ENCODE data around the gene DR1. TPM values are rescaled to one million over a fixed set of nuclear protein-coding genes. Genes with fewer than 3 reads are reported as not detected.
"Not testable (repeated sequence)": the region's sequence is repeated elsewhere in the genome, so short reads cannot be mapped to it uniquely, and the experiment has no call there.

DR1 gene
- total RNA-seq, 4 donors from 2014 or later = 26.9 to 62.7 (median 30.9) TPM

DNA sequence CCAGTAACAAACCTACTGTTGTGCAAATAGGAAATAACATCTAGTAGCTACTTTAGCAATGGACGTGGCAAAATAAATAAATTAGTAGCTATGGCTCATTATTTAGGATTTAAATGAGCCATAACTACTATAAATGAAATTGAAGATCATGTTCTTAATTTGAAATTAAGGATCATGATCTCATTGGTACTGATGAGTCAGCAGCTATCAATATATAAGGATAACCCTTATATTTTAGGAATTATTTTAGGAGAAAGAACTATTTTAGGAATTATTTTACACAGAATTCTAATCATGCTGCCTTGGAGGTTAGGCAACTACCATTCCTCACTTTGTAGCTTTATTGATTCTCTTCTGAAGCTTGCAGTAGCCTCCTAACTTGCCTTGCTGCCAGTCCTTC, 24.0 kb downstream of the DR1 start:
- no peak for DNase-seq
- Histone ChIP-seq H3K27ac (no peak overlapping the region), H3K4me3 (no peak overlapping the region), H3K27me3 (no peaks in the 10 kb centered on the region), H3K4me1 (no peaks in the 10 kb centered on the region), H3K36me3 (peaks cover 0 to 10% (median 0%) of the 10 kb centered on the region in 3 donors), H3K9me3 (no peaks in the 10 kb centered on the region)
- no peak for TF ChIP-seq POLR2A (IDR thresholded peaks at IDR 0.05)

DNA sequence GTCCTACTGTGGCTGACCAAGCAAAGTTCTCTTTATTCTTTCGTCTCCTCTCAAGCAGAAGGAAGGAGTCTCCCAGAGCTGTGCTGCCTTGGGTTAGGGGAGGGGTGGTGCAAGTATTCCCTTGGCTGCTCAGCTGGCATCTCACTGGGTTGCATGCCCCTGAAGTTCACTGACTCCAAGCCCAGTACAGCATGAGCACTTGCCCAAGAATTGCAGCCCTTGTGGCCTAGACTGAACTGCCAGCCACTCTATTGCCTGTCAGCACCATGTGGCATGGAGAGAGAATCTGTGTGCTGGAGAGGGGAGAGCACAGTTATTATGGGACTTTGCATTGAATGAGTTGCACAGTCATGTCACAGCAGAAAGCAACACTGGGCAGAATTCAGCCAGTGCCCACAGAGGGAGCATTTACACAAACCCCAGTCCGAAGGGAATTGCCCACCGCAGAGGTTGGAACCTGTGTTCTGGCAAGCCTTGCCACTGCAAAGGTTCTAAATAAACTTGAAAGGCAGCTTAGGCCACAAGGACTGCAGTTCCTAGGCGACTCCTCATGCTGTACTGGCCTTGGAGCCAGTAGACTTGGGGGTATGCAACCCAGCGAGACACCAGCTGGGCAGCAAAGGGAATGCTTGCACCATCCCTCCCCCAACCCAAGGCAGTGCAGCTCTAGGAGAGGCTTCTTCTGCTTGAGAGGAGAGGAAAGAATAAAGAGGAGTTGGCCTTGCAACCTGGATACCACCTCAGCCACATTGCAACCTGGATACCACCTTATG, 28.8 kb downstream of the DR1 start:
- no peak for TF ChIP-seq POLR2A (IDR thresholded peaks at IDR 0.05)
- TF ChIP-seq, protein P1, sequence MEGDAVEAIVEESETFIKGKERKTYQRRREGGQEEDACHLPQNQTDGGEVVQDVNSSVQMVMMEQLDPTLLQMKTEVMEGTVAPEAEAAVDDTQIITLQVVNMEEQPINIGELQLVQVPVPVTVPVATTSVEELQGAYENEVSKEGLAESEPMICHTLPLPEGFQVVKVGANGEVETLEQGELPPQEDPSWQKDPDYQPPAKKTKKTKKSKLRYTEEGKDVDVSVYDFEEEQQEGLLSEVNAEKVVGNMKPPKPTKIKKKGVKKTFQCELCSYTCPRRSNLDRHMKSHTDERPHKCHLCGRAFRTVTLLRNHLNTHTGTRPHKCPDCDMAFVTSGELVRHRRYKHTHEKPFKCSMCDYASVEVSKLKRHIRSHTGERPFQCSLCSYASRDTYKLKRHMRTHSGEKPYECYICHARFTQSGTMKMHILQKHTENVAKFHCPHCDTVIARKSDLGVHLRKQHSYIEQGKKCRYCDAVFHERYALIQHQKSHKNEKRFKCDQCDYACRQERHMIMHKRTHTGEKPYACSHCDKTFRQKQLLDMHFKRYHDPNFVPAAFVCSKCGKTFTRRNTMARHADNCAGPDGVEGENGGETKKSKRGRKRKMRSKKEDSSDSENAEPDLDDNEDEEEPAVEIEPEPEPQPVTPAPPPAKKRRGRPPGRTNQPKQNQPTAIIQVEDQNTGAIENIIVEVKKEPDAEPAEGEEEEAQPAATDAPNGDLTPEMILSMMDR (IDR thresholded peaks at IDR 0.05) = no peak
- H3K27ac ChIP-seq = no peak overlapping the region
- H3K9me3 ChIP-seq = peaks cover 0 to 5% (median 0%) of the 10 kb centered on the region in 4 donors
- no peak overlapping the region for H3K4me3 ChIP-seq
- no peaks in the 10 kb centered on the region for H3K4me1 ChIP-seq
- no peak for DNase-seq
- no peaks in the 10 kb centered on the region for H3K27me3 ChIP-seq
- H3K36me3 ChIP-seq = no peaks in the 10 kb centered on the region

DNA sequence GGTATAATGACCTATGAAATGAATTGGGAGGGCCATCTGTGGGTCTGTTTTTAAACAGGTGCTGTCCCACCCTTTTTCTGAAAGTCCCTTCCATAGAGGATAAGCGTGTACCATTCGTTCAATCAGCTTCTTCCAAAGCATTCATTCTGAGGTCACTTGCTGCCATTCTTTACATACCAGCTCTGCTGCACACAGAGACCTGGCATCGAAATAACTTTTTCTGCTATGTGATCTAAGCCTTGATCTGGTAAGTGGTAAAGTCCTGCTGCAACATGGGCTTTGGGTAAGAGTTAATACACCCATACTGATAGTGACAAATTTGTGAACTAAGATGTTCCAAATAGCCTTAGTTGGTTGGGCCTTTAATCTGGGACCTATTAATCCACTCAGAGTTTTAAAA, 38.9 kb downstream of the DR1 start:
- TF ChIP-seq, protein P1 (IDR thresholded peaks at IDR 0.05) = no peak
- no peak for TF ChIP-seq POLR2A (IDR thresholded peaks at IDR 0.05)

DNA sequence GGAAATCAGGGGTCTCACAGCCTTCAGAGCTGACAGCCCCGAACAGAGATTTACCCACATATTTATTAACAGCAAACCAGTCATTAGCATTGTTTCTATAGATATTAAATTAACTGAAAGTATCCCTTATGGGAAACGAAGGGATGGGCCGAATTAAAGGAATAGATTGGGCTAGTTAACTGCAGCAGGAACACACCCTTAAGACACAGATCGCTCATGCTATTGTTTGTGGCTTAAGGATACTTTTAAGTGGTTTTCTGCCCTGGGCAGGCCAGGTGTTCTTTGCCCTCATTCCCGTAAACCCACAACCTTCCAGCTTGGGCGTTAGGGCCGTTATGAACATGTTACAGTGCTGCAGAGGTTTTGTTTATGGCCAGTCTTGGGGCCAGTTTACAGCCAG, 40.6 kb downstream of the DR1 start:
- H3K9me3 ChIP-seq, H3K27me3 ChIP-seq, H3K4me1 ChIP-seq, H3K36me3 ChIP-seq, H3K4me3 ChIP-seq, DNase-seq, H3K27ac ChIP-seq: not testable (repeated sequence)

More for the DNA sequence above, 38.9 kb downstream of the DR1 start:
- H3K36me3 ChIP-seq = no peaks in the 10 kb centered on the region
- H3K4me3 ChIP-seq = no peak overlapping the region
- peaks cover 0 to 10% (median 3%) of the 10 kb centered on the region in 4 donors for H3K9me3 ChIP-seq
- no peak for DNase-seq
- H3K27me3 ChIP-seq = no peaks in the 10 kb centered on the region
- H3K27ac ChIP-seq = no peak overlapping the region
- no peaks in the 10 kb centered on the region for H3K4me1 ChIP-seq

DNA sequence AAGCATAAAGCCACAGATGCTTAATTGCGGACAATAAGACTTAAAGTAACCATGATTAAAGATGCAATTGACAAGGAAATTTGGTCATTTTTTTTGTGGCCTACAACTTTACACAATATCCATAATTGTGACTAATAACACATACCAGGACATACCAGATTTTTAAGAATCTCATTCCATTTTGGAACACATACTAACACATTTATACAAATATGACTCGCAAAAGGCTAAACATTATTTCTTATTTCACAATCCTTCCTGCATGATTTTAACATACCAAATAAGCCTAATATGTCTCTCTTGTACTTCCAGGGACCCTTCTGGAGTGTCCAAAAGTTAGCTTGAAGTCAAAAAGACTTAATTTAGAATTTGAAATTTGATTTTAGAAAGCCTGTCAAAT, 48.8 kb downstream of the DR1 start:
- DNase-seq = no peak
- H3K27me3 ChIP-seq = no peaks in the 10 kb centered on the region
- no peaks in the 10 kb centered on the region for H3K9me3 ChIP-seq
- no peaks in the 10 kb centered on the region for H3K36me3 ChIP-seq
- no peak overlapping the region for H3K27ac ChIP-seq
- TF ChIP-seq, protein P1 (IDR thresholded peaks at IDR 0.05) = no peak
- TF ChIP-seq POLR2A (IDR thresholded peaks at IDR 0.05) = no peak
- H3K4me3 ChIP-seq = no peak overlapping the region
- H3K4me1 ChIP-seq = no peaks in the 10 kb centered on the region

DNA sequence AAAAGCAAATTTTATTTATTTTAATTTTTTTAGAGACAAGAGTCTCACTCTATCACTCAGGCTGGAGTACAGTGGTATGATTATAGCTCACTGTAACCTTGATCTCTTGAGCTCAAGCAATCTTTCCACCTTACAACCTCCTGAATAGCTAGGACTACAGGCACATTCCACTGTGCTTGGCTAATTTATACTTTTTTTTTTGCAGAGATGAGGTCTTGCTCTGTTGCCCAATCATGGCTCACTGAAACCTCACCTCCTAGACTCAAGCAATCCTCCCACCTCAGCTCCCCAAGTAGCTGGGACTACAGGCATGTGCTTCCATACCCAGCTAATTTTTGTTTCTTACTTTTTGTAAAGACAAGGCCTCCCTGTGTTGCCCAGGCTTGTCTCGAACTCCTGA, 49.5 kb downstream of the DR1 start:
- H3K4me3 ChIP-seq = no peak overlapping the region
- H3K9me3 ChIP-seq = no peaks in the 10 kb centered on the region
- H3K27ac ChIP-seq = no peak overlapping the region
- H3K4me1 ChIP-seq = no peaks in the 10 kb centered on the region
- TF ChIP-seq POLR2A (IDR thresholded peaks at IDR 0.05) = no peak
- TF ChIP-seq, protein P1 (IDR thresholded peaks at IDR 0.05) = no peak
- no peak for DNase-seq
- H3K36me3 ChIP-seq = no peaks in the 10 kb centered on the region
- H3K27me3 ChIP-seq = no peaks in the 10 kb centered on the region

DNA sequence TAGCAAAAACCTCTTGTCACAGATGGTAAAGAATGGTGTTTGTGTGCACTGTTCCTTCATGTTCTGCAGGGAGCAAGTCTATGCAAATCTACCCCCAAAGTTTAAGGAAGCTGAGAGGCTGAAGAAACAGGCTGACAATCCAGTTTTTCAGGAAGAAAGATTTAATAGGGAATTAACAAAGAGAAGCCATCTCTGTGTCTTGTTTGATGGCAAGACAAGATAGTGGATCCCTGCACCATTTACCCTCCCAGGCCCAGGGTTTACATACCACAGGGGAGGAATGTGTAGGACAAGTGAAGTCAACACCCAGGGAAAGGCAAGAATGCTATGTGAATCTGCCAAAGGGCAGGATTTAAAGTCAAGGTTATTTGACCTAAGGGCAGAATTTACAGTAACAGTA, 54.1 kb downstream of the DR1 start:
- Histone ChIP-seq H3K9me3 (no peaks in the 10 kb centered on the region), H3K36me3 (no peaks in the 10 kb centered on the region), H3K4me3 (no peak overlapping the region), H3K27ac (no peak overlapping the region), H3K27me3 (no peaks in the 10 kb centered on the region), H3K4me1 (no peaks in the 10 kb centered on the region)
- no peak for TF ChIP-seq POLR2A (IDR thresholded peaks at IDR 0.05)
- TF ChIP-seq, protein P1 (IDR thresholded peaks at IDR 0.05) = no peak
- DNase-seq = no peak
